GM10248 (cell line): ENCODE data around the gene MED13.

Experiments used
- CTCF ChIA-PET: fragments of 300-600 bp; sonication (Branson Sonifier 250); formaldehyde crosslinking; extraction: SDS; loops from one replicate; lab custom pipeline; 2021; ENCODE audit warnings: antibody characterized with exemption; lab: Yijun Ruan, JAX
- POLR2A ChIA-PET: fragments of 350-650 bp; sonication (Branson Sonifier 250); formaldehyde crosslinking; extraction: SDS; loops from one replicate; lab custom pipeline; 2020; ENCODE audit warnings: antibody characterized with exemption; lab: Yijun Ruan, JAX
- DNase-seq: peaks from one replicate; pipeline ENCODE4 v3.0.0; 2012; ENCODE audit errors: extremely low spot score
- TF ChIP-seq, protein P1 (sequence below): IDR thresholded peaks from 2 replicates; pipeline ENCODE4 v1.5.1; 2012; ENCODE audit warnings: mild to moderate bottlenecking, low read depth; ENCODE audit errors: extremely low read depth, missing control alignments, control extremely low read depth

Gene MED13

DNA sequence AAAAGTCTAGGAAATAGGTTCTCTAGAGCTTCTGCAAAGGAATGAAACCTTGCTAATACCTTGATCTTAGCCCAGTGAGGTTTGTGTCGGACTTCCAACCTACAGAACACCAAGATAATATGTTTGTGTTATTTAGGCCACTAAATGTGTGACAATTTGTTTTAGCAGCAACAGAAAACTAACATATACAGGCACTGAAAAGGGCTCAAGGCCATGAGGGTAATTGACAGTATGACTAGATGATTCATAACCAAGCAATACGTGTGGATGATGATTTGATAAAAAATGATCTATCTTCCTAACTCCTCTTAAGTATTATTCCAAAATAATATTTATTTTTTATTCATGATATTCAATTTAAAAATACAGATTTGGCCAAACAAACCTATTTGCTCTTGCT lies 27.7 kb upstream of the MED13 start:
- CTCF ChIA-PET = interaction anchor here (1.0 to 17.6 kb wide), 4 partner anchors 8 to 27 kb away, joined by 3 to 174 read pairs (median 5); no protein-coding TSS in a partner anchor
- POLR2A ChIA-PET = no interaction called here
- DNase-seq = no peak
- TF ChIP-seq, protein P1, sequence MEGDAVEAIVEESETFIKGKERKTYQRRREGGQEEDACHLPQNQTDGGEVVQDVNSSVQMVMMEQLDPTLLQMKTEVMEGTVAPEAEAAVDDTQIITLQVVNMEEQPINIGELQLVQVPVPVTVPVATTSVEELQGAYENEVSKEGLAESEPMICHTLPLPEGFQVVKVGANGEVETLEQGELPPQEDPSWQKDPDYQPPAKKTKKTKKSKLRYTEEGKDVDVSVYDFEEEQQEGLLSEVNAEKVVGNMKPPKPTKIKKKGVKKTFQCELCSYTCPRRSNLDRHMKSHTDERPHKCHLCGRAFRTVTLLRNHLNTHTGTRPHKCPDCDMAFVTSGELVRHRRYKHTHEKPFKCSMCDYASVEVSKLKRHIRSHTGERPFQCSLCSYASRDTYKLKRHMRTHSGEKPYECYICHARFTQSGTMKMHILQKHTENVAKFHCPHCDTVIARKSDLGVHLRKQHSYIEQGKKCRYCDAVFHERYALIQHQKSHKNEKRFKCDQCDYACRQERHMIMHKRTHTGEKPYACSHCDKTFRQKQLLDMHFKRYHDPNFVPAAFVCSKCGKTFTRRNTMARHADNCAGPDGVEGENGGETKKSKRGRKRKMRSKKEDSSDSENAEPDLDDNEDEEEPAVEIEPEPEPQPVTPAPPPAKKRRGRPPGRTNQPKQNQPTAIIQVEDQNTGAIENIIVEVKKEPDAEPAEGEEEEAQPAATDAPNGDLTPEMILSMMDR = no peak

DNA sequence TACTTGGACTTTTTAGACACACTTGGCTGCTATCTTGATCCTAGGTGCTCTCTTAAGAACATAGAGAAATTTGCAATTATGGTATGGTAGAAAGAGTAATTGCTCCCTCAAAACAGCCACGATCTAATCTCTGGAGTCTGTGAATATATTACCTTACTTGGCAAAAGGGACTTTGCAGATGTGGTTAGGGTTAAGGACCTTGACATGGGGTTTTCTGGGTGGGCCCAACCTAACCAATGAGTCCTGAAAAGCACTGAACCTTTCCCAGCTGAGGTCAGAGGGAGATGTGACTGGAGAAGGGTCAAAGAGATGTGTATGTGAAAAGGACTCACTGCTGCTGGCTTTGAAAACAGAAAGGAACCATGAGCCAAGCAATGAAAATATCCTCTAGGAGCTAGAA lies 26.7 kb upstream of the MED13 start:
- ChIA-PET CTCF (interaction anchor here (0.7 to 17.6 kb wide), 5 partner anchors 9 to 402 kb away, joined by 3 to 174 read pairs (median 6); no protein-coding TSS in a partner anchor), POLR2A (no interaction called here)
- TF ChIP-seq, protein P1 = no peak
- DNase-seq = no peak

DNA sequence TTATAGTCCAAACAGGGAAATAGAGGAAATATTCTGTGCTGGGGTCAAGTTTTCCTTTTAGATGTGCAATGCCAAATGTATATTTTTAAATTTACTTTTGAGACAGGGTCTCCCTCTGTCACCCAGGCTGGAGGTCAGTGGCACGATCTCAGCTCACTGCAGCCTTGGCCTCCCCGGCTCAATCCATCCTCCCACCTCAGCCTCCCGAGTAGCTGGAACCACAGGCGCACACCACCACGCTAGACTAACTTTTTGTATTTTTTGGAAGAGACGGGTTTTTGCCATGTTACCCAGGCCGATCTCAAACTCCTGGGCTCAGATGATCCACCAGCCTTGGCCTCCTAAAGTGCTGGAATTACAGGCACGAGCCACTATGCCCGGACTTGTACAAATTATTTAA lies 25.8 kb upstream of the MED13 start:
- ChIA-PET CTCF (interaction anchor here (1.1 to 17.6 kb wide), 5 partner anchors 8 to 25 kb away, joined by 3 to 174 read pairs (median 6); no protein-coding TSS in a partner anchor), POLR2A (no interaction called here)
- TF ChIP-seq, protein P1 = no peak
- no peak for DNase-seq

DNA sequence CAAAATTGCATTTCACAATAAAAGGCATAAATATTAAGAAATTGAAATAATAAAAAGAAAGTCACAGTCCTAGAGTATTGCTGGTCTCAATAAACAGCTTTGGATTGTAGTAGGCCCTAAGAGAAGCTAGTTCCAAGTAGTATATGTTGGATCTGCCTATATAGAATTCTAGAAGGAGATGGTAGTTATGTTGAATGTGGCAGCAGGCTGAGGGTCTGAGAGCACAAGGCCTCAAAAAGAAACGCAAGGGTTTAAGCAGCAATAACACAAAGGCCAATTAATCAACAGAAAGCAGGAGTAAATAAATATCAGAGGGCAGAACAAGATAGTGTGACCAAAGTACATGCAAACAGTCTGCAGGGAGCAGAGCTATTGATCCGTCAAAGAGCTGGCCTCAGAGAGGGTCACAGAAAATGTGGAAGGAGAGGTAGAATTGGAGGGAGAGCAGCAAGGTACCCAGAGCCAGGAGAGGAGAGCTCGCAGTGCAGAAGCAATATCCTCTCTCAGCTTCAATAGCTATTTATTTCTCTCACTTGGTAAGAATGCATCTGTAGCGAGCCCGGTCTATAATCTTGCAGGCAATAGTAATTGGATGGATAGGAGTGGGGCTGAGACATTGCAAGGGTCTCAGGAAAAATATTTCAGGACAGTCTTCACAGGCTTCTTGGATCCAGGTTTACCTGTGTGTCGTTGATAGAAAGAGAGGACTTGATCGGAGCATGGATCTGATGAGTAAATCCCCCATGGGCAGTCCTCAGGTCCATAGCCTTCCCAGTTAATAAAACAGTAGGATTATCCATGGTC lies 25.1 kb upstream of the MED13 start:
- TF ChIP-seq, protein P1 = no peak
- DNase-seq = no peak
- POLR2A ChIA-PET = no interaction called here

DNA sequence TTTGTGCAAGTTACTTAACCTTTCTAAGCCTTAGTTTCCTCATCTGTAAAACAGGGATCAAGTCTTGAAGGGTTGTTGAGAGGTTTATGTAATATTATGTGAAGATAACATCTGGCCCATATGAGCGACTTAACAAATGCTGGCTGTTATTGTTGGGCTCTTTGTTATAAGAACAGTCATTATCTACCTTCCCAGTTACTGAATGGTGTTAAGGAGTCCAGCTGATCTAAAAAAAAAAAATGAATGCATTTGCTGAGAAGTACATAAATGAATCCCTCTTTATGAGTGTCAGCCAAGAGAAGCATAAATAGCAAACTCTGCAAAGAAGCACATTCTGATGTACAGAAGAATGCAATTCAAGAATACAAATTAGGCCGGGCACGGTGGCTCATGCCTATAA lies 24.3 kb upstream of the MED13 start:
- CTCF ChIA-PET = interaction anchor here (1.1 to 17.6 kb wide), 5 partner anchors 9 to 29 kb away, joined by 3 to 174 read pairs (median 4); no protein-coding TSS in a partner anchor
- POLR2A ChIA-PET = no interaction called here
- TF ChIP-seq, protein P1 = no peak
- no peak for DNase-seq

More for the DNA sequence above, 25.1 kb upstream of the MED13 start:
- CTCF ChIA-PET = interaction anchor here (1.1 to 17.6 kb wide), 7 partner anchors 8 to 30 kb away, joined by 3 to 174 read pairs (median 4); no protein-coding TSS in a partner anchor

DNA sequence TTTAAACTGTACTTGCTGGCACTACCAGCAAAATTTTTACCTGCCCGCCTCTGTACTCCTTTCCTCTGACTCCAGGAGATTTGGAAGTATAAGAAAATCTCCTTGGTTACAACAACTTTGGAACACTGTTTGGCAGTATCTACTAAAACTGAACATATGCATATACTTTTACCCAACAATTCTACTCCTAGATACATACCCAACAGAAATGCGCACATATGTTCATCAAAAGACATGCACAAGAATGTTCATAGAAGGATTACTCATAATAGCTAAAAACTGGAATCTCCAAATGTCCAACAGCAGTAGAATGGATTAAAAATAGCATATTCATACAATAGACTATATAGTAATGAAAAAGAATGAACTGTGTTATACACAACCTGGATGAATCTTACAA lies 21.7 kb upstream of the MED13 start:
- ChIA-PET CTCF (interaction anchor here (0.6 to 17.6 kb wide), 6 partner anchors 9 to 25 kb away, joined by 3 to 174 read pairs (median 4); no protein-coding TSS in a partner anchor), POLR2A (no interaction called here)
- TF ChIP-seq, protein P1 = no peak
- no peak for DNase-seq
